GM13976 (cell line): ENCODE measurements around the gene WWOX.

ENCODE experiments used
- DNase-seq: peaks from one replicate; pipeline ENCODE4 v3.0.0; 2012; ENCODE audit warnings: low spot score
- CTCF ChIP-seq: IDR thresholded peaks from 2 replicates; pipeline ENCODE4 v1.5.1; 2012; ENCODE audit warnings: borderline replicate concordance, mild to moderate bottlenecking; ENCODE audit not compliant: insufficient read depth; ENCODE audit errors: extremely low read depth, missing control alignments, control extremely low read depth
- in situ Hi-C: fragments of 300-500 bp; cut with MboI; formaldehyde crosslinking; loops from one replicate; pipeline ENCODE4 v1.12.0; 2022; ENCODE audit warnings: low sequenced_read_pairs, mixed read lengths, inconsistent platforms; ENCODE audit not compliant: unreplicated experiment

The WWOX gene

DNA sequence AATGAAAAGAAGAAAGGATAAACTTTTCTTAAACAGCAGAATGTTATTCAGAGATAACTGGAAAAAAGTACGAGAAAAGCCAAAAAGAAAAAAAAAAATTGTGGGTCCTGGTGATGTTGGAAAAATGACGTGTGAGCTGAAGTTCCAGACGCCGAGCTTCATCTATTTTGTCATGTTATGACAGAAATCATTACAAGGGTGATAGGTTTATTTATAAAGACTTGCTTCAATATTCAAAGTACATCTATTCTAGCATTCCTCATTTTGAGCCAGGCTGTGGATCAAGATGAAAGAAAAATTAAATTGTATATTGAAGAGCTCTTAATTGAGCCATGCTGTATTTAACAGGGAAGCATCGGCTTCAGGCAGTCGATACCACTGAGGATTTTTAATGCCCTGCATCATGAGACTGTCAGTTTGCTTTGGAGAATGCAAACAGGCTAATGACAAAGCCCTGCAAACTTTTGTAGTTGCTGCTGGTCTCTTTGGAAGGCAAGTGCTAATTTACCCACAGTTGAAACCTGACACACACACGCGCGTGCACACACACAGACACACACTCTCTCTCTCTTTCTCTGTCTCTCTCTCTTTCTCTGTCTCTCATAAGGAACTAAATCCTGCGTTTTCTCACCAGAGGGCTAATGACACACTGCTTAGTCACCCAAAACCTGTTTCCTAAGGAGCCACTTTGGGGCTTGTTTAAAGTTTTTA, 110.7 kb downstream of the WWOX start:
- DNase-seq, result no peak
- TF ChIP-seq CTCF, result no peak
- in situ Hi-C loops, result no loop called here

DNA sequence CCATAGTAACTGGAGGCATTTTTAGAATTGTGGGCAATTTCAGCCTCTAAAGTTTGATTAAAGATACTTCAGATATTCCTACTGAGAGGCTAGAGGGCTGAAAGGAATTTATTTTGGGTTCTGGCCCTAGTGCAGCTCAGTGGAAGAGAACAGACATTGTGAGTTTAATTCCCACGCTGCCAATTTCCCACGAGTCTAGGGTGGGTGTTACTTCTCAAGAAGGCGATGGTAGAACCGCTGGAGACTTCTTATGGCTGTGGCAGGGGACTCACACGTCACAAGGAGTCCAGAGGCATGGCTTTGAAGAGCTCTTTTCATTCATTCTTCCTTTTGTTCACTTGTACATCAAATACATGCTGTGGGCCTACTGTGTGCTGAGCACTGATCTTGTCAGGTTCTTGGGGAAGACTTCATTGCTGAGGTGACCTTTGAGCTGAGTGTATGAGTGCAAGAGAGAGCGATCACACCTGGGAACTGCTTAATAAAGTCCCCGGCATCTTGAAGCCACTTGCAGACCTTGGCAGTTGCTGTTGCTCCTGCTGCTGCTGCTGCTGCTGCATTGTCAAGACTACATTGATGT, 111.7 kb downstream of the WWOX start:
- in situ Hi-C loops, result no loop called here
- no peak for DNase-seq
- TF ChIP-seq CTCF, result no peak

- in situ Hi-C loops, result no loop called here
- no peak for DNase-seq
- TF ChIP-seq CTCF, result no peak
Observed at GRCh38 chr16:78211946-78212345, 112.5 kb downstream of the WWOX start.

GRCh38 chr16:78212674-78213073, 113.2 kb downstream of the WWOX start:
- TF ChIP-seq CTCF, result no peak
- in situ Hi-C loops, result no loop called here
- no peak for DNase-seq

DNA sequence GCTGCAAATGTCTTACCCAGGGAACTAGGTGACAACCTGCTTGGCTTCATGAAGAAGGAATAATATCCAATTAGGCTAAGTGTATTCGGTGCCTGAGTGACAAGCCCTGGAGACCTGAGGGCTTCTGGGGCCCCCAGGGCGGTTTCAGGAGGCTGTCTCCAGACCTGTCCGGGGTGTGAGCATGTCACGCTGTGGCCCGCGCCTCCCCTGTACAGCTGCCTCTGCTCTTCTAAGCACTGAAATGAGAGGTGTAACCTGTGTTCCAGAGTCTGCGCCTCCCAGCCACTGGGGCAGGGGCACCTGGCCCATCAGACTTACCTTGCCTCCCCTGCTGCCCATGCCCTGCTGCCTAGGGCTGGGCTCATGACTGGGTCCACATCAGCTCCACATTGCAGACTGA, 114.3 kb downstream of the WWOX start:
- in situ Hi-C loops, result no loop called here
- TF ChIP-seq CTCF, result no peak
- DNase-seq, result no peak

GRCh38 chr16:78215222-78215621, 115.8 kb downstream of the WWOX start:
- in situ Hi-C loops, result no loop called here
- no peak for TF ChIP-seq CTCF
- no peak for DNase-seq

- DNase-seq, result no peak
- in situ Hi-C loops, result no loop called here
- TF ChIP-seq CTCF, result no peak
Observed at GRCh38 chr16:78216166-78216745, 116.8 kb downstream of the WWOX start.
